HCT116 (cell line): ENCODE data around the gene GPC1. TPM values are rescaled to one million over a fixed set of nuclear protein-coding genes. Genes with fewer than 3 reads are reported as not detected.

Source experiments
- ATAC-seq: fragments of 200-7000 bp; cut with Tn5 transposase; 2 replicates; pipeline ENCODE4 v1.9.1; 2020; ENCODE audit warnings: mild to moderate bottlenecking, moderate library complexity
- BruUV-seq: library from RNA; stranded (reverse); fragments of 400-500 nt; replicated peaks from 2 replicates; lab custom pipeline; 2021; lab: Mats Ljungman, UMichigan
- CTCF ChIA-PET: fragments of 300-600 bp; sonication (Branson Sonifier 250); formaldehyde crosslinking; loops from one replicate; lab custom pipeline; 2021; ENCODE audit warnings: antibody characterized with exemption; lab: Charles Lee
- POLR2A ChIA-PET: fragments of 300-600, 350-600 bp; sonication (Branson Sonifier 250); formaldehyde crosslinking; loops from one replicate; lab custom pipeline; 2021; ENCODE audit warnings: antibody characterized with exemption; lab: Charles Lee
- RAD21 ChIA-PET, 2 experiments: fragments of 300-600 bp; sonication (Branson Sonifier 250); formaldehyde crosslinking; loops; one replicate each; lab custom pipeline; 2023; ENCODE audit warnings: low total read pairs in 2 of 2; ENCODE audit not compliant: uncharacterized antibody in 2 of 2, unreplicated experiment in 2 of 2, low non-redundant PET in 1 of 2; lab: Charles Lee
- DNase-seq: peaks from one replicate; pipeline ENCODE4 v3.0.0-alpha.2; 2010; ENCODE audit warnings: low read depth, low spot score
- H2AFZ ChIP-seq: fragments of 200-600 bp; shearing (Covaris generic), sonication (generic); 2 replicates; pipeline ENCODE4 v1.6.1; 2017; ENCODE audit warnings: low read depth, mixed run types, mixed read lengths, antibody characterized with exemption, low read length; ENCODE audit not compliant: poor library complexity, severe bottlenecking
- H3K27ac ChIP-seq: 2 replicates; pipeline ENCODE4 v1.5.1; 2012; ENCODE audit warnings: low read depth, low read length
- H3K27me3 ChIP-seq: fragments of 200-600 bp; sonication (generic); 2 replicates; pipeline ENCODE4 v1.6.1; 2016; ENCODE audit warnings: mixed run types, low read length, mixed read lengths; ENCODE audit not compliant: insufficient read depth
- H3K36me3 ChIP-seq, 2 experiments: fragments of 200-500 bp in 1 of 2; fragments of 200-600 bp in 1 of 2; sonication (Bioruptor generic) in 1 of 2; sonication (generic) in 1 of 2; 2 replicates each; pipeline versions ENCODE4 v1.5.1 to v1.6.1; 2014 to 2016; ENCODE audit warnings: low read length in 2 of 2, inconsistent platforms in 1 of 2, mixed read lengths in 1 of 2, mixed run types in 1 of 2; ENCODE audit not compliant: insufficient read depth in 2 of 2, control insufficient read depth in 1 of 2
- H3K4me1 ChIP-seq, 2 experiments: fragments of 200-600 bp in 1 of 2; sonication (generic) in 1 of 2; 2 replicates each; pipeline versions ENCODE4 v1.5.1 to v1.6.1; 2012 to 2017; ENCODE audit warnings: low read length in 2 of 2, inconsistent platforms in 1 of 2, mild to moderate bottlenecking in 1 of 2, mixed read lengths in 1 of 2, mixed run types in 1 of 2, moderate library complexity in 1 of 2; ENCODE audit not compliant: insufficient read depth in 2 of 2, control insufficient read depth in 1 of 2
- H3K4me2 ChIP-seq: fragments of 200-600 bp; sonication (generic); 2 replicates; pipeline ENCODE4 v1.6.1; 2017; ENCODE audit warnings: mixed run types, low read length, mixed read lengths
- H3K4me3 ChIP-seq, 2 experiments: fragments of 200-600 bp in 1 of 2; sonication (generic) in 1 of 2; replicated peaks in 1 of 2; 2 replicates each; pipeline ENCODE4 v1.5.1; 2011 to 2016; ENCODE audit warnings: low read length in 2 of 2, control low read depth in 1 of 2, low read depth in 1 of 2, mild to moderate bottlenecking in 1 of 2, mixed read lengths in 1 of 2, mixed run types in 1 of 2
- H3K79me2 ChIP-seq: fragments of 200-600 bp; sonication (generic); 2 replicates; pipeline ENCODE4 v1.6.1; 2017; ENCODE audit warnings: mild to moderate bottlenecking, mixed run types, low read length, moderate library complexity, mixed read lengths; ENCODE audit not compliant: insufficient read depth
- H3K9ac ChIP-seq: fragments of 200-600 bp; sonication (generic); 2 replicates; pipeline ENCODE4 v1.6.1; 2016; ENCODE audit warnings: low read length, mixed read lengths
- H3K9me2 ChIP-seq: fragments of 200-600 bp; sonication (generic), shearing (Covaris generic); 2 replicates; pipeline ENCODE4 v1.6.1; 2017; ENCODE audit warnings: mixed run types, mild to moderate bottlenecking, moderate library complexity; ENCODE audit not compliant: insufficient read depth
- H3K9me3 ChIP-seq, 2 experiments: fragments of 200-500 bp in 1 of 2; fragments of 200-600 bp in 1 of 2; sonication (Bioruptor generic) in 1 of 2; sonication (generic) in 1 of 2; 2 replicates each; pipeline ENCODE4 v1.6.1; 2014 to 2017; ENCODE audit warnings: low read length in 2 of 2, mixed read lengths in 2 of 2, inconsistent platforms in 1 of 2, low read depth in 1 of 2, mild to moderate bottlenecking in 1 of 2, mixed run types in 1 of 2, moderate library complexity in 1 of 2; ENCODE audit not compliant: control insufficient read depth in 1 of 2, insufficient read depth in 1 of 2
- H4K20me1 ChIP-seq: fragments of 200-600 bp; sonication (generic), shearing (Covaris generic); 2 replicates; pipeline ENCODE4 v1.6.1; 2017; ENCODE audit warnings: mixed run types, mild to moderate bottlenecking, moderate library complexity; ENCODE audit not compliant: insufficient read depth
- CBX3 ChIP-seq: IDR thresholded peaks from 2 replicates; pipeline ENCODE4 v1.6.1; 2012; ENCODE audit warnings: low read depth
- CEBPB ChIP-seq: IDR thresholded peaks from 2 replicates; pipeline ENCODE4 v1.6.1; 2012; ENCODE audit warnings: low read depth
- EGR1 ChIP-seq: IDR thresholded peaks from 2 replicates; pipeline ENCODE4 v1.6.1; 2012; ENCODE audit warnings: low read depth
- JUND ChIP-seq: IDR thresholded peaks from 2 replicates; pipeline ENCODE4 v1.6.1; 2012
- POLR2A ChIP-seq: IDR thresholded peaks from 2 replicates; pipeline ENCODE4 v1.7.0; 2011; ENCODE audit warnings: borderline replicate concordance; ENCODE audit not compliant: insufficient read depth, insufficient read length; ENCODE audit errors: extremely low read depth
- POLR2AphosphoS5 ChIP-seq: IDR thresholded peaks from 2 replicates; pipeline ENCODE4 v1.6.1; 2011; ENCODE audit warnings: mild to moderate bottlenecking, low read depth, low read length, moderate library complexity
- RAD21 ChIP-seq: IDR thresholded peaks from 2 replicates; pipeline ENCODE4 v1.6.1; 2012; ENCODE audit warnings: low read depth, mild to moderate bottlenecking
- SIN3A ChIP-seq: IDR thresholded peaks from 2 replicates; pipeline ENCODE4 v1.6.1; 2012; ENCODE audit warnings: low read depth
- SP1 ChIP-seq: IDR thresholded peaks from 2 replicates; pipeline ENCODE4 v1.6.1; 2012; ENCODE audit warnings: low read depth
- SRF ChIP-seq: IDR thresholded peaks from 2 replicates; pipeline ENCODE4 v1.6.1; 2012; ENCODE audit warnings: low read depth
- TCF7L2 ChIP-seq: IDR thresholded peaks from 2 replicates; pipeline ENCODE4 v1.7.0; 2011; ENCODE audit warnings: borderline replicate concordance, inconsistent platforms; ENCODE audit not compliant: insufficient read depth, insufficient read length; ENCODE audit errors: extremely low read depth
- ZFX ChIP-seq: fragments of 450-650 bp; IDR thresholded peaks from 2 replicates; pipeline ENCODE4 v1.6.1; 2017
- intact Hi-C: fragments of 100-400 bp; cut with micrococcal nuclease; formaldehyde crosslinking; loops from 2 replicates; pipeline ENCODE4 v1.10.0; 2022
- total RNA-seq: library from RNA; stranded (reverse); gene quantifications from one replicate; pipeline ENCODE4 v1.2.1, GENCODE V29; 2021; ENCODE audit not compliant: unreplicated experiment
- TF ChIP-seq, protein P1 (sequence below): IDR thresholded peaks from 2 replicates; pipeline ENCODE4 v1.6.1; 2012; ENCODE audit warnings: low read depth
- TF ChIP-seq, protein P2 (sequence below): IDR thresholded peaks from 2 replicates; pipeline ENCODE4 v1.6.1; 2011; ENCODE audit warnings: mild to moderate bottlenecking, low read length, moderate library complexity; ENCODE audit not compliant: insufficient replicate concordance; ENCODE audit errors: extremely low read depth
- TF ChIP-seq, protein P3 (sequence below), 3 experiments: fragments of 200-600 bp in 1 of 3; sonication (generic) in 1 of 3; IDR thresholded peaks in 2 of 3; conservative IDR thresholded peaks in 1 of 3; 2 replicates each; pipeline ENCODE4 v1.5.1; 2012 to 2017; ENCODE audit warnings: low read depth in 2 of 3, low read length in 2 of 3, antibody characterized with exemption in 1 of 3, borderline replicate concordance in 1 of 3, control low read depth in 1 of 3, mild to moderate bottlenecking in 1 of 3, mixed read lengths in 1 of 3, mixed run types in 1 of 3, moderate library complexity in 1 of 3; ENCODE audit not compliant: insufficient read depth in 1 of 3
- TF ChIP-seq, protein P4 (sequence below): IDR thresholded peaks from 2 replicates; pipeline ENCODE4 v1.6.1; 2012

The GPC1 gene
- total RNA-seq, 1 experiment from 2014 or later, result 79.1 TPM

DNA sequence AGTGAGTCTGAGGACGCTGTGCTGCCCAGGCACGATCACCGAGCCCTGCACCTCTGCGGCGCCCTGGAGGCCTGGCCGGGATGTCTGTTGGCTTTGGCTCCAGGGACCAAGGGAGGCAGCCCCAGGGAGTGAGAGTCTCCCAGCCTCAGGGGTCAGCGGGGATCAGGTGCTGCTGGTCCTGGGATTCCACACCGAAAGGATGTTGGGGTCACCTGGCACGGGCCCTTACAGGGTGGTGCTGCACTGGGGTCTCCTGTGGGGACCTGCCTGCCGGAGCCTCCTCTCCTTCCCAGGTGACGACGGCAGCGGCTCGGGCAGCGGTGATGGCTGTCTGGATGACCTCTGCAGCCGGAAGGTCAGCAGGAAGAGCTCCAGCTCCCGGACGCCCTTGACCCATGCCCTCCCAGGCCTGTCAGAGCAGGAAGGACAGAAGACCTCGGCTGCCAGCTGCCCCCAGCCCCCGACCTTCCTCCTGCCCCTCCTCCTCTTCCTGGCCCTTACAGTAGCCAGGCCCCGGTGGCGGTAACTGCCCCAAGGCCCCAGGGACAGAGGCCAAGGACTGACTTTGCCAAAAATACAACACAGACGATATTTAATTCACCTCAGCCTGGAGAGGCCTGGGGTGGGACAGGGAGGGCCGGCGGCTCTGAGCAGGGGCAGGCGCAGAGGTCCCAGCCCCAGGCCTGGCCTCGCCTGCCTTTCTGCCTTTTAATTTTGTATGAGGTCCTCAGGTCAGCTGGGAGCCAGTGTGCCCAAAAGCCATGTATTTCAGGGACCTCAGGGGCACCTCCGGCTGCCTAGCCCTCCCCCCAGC is 30.5 kb downstream of the GPC1 start:
- TF ChIP-seq ZFX (no peak), POLR2A (no peak), CBX3 (no peak), EGR1 (no peak), CEBPB (no peak), JUND (no peak), RAD21 (no peak), POLR2AphosphoS5 (no peak), SRF (no peak), TCF7L2 (no peak), SP1 (no peak), SIN3A (no peak)
- TF ChIP-seq, protein P1, sequence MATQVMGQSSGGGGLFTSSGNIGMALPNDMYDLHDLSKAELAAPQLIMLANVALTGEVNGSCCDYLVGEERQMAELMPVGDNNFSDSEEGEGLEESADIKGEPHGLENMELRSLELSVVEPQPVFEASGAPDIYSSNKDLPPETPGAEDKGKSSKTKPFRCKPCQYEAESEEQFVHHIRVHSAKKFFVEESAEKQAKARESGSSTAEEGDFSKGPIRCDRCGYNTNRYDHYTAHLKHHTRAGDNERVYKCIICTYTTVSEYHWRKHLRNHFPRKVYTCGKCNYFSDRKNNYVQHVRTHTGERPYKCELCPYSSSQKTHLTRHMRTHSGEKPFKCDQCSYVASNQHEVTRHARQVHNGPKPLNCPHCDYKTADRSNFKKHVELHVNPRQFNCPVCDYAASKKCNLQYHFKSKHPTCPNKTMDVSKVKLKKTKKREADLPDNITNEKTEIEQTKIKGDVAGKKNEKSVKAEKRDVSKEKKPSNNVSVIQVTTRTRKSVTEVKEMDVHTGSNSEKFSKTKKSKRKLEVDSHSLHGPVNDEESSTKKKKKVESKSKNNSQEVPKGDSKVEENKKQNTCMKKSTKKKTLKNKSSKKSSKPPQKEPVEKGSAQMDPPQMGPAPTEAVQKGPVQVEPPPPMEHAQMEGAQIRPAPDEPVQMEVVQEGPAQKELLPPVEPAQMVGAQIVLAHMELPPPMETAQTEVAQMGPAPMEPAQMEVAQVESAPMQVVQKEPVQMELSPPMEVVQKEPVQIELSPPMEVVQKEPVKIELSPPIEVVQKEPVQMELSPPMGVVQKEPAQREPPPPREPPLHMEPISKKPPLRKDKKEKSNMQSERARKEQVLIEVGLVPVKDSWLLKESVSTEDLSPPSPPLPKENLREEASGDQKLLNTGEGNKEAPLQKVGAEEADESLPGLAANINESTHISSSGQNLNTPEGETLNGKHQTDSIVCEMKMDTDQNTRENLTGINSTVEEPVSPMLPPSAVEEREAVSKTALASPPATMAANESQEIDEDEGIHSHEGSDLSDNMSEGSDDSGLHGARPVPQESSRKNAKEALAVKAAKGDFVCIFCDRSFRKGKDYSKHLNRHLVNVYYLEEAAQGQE, result no peak
- TF ChIP-seq, protein P2, sequence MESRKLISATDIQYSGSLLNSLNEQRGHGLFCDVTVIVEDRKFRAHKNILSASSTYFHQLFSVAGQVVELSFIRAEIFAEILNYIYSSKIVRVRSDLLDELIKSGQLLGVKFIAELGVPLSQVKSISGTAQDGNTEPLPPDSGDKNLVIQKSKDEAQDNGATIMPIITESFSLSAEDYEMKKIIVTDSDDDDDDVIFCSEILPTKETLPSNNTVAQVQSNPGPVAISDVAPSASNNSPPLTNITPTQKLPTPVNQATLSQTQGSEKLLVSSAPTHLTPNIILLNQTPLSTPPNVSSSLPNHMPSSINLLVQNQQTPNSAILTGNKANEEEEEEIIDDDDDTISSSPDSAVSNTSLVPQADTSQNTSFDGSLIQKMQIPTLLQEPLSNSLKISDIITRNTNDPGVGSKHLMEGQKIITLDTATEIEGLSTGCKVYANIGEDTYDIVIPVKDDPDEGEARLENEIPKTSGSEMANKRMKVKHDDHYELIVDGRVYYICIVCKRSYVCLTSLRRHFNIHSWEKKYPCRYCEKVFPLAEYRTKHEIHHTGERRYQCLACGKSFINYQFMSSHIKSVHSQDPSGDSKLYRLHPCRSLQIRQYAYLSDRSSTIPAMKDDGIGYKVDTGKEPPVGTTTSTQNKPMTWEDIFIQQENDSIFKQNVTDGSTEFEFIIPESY, result no peak
- TF ChIP-seq, protein P3, sequence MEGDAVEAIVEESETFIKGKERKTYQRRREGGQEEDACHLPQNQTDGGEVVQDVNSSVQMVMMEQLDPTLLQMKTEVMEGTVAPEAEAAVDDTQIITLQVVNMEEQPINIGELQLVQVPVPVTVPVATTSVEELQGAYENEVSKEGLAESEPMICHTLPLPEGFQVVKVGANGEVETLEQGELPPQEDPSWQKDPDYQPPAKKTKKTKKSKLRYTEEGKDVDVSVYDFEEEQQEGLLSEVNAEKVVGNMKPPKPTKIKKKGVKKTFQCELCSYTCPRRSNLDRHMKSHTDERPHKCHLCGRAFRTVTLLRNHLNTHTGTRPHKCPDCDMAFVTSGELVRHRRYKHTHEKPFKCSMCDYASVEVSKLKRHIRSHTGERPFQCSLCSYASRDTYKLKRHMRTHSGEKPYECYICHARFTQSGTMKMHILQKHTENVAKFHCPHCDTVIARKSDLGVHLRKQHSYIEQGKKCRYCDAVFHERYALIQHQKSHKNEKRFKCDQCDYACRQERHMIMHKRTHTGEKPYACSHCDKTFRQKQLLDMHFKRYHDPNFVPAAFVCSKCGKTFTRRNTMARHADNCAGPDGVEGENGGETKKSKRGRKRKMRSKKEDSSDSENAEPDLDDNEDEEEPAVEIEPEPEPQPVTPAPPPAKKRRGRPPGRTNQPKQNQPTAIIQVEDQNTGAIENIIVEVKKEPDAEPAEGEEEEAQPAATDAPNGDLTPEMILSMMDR (IDR thresholded peaks at IDR 0.05 in 2 of 3, conservative IDR thresholded peaks at IDR 0.05 in 1 of 3; ENCODE audit: borderline replicate concordance in 1 of 3, insufficient read depth in 1 of 3, low read depth in 2 of 3, low read length in 2 of 3), result no peak
- TF ChIP-seq, protein P4, sequence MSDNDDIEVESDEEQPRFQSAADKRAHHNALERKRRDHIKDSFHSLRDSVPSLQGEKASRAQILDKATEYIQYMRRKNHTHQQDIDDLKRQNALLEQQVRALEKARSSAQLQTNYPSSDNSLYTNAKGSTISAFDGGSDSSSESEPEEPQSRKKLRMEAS, result no peak
- H3K79me2 ChIP-seq, result no peaks in the 10 kb centered on the region
- POLR2A ChIA-PET, result no interaction called here
- H3K9me2 ChIP-seq, result no peaks in the 10 kb centered on the region
- ATAC-seq, result no peak
- H3K4me1 ChIP-seq, result no peaks in the 10 kb centered on the region
- CTCF ChIA-PET, result no interaction called here
- RAD21 ChIA-PET, result no interaction called here
- no peak overlapping the region for H3K4me2 ChIP-seq
- no peaks in the 10 kb centered on the region for H3K27me3 ChIP-seq
- H3K9ac ChIP-seq, result no peak overlapping the region
- DNase-seq, result no peak
- no peak overlapping the region for H3K27ac ChIP-seq
- no TSS peak for BruUV-seq
- H4K20me1 ChIP-seq, result no peaks in the 10 kb centered on the region
- no peak overlapping the region for H3K4me3 ChIP-seq
- H2AFZ ChIP-seq, result no peak overlapping the region
- peaks cover 0 to 15% of the 10 kb centered on the region in 2 experiments; a peak in 2 of 4 replicates for H3K36me3 ChIP-seq
- intact Hi-C loops, result no loop called here
- no peaks in the 10 kb centered on the region for H3K9me3 ChIP-seq
